Measurements from ENCODE around the gene AHRR.

GRCh38 chr5:335740-336038 is 14.2 kb downstream of the AHRR start:
- TF ChIP-seq RAD21 (IDR thresholded peaks at IDR 0.05; ENCODE audit: insufficient read depth, low read depth, low read length) (no peak), ZNF274 (IDR thresholded peaks at IDR 0.05; ENCODE audit: insufficient read depth, insufficient read length) (no peak), ETV6 (conservative IDR thresholded peaks at IDR 0.05 in 1 of 2, IDR thresholded peaks at IDR 0.05 in 1 of 2; ENCODE audit: borderline replicate concordance in 1 of 2, low read depth in 1 of 2) (no peak)

Measured in GM12878 (cell line).